H9 (cell line): ENCODE data around the gene PNRC1. TPM values are rescaled to one million over a fixed set of nuclear protein-coding genes. Genes with fewer than 3 reads are reported as not detected.

Experiments used
- DNase-seq: peaks from one replicate; pipeline ENCODE4 v3.0.0-alpha.2; 2017
- H2AFZ ChIP-seq: one replicate; pipeline ENCODE4 v1.6.1; 2013; ENCODE audit warnings: mild to moderate bottlenecking, low read length, control low read depth, moderate library complexity
- H2AK5ac ChIP-seq: 2 replicates; pipeline ENCODE4 v1.6.1; 2013; ENCODE audit warnings: low read length, control low read depth, mixed read lengths; ENCODE audit not compliant: insufficient read length
- H2BK120ac ChIP-seq: one replicate; pipeline ENCODE4 v1.6.1; 2013; ENCODE audit warnings: low read depth, mild to moderate bottlenecking, low read length, control low read depth, inconsistent platforms; ENCODE audit not compliant: poor library complexity, severe bottlenecking
- H2BK12ac ChIP-seq: 2 replicates; pipeline ENCODE4 v1.6.1; 2013; ENCODE audit warnings: low read length, control low read depth, mixed read lengths, low read depth; ENCODE audit not compliant: insufficient read length
- H2BK15ac ChIP-seq: 2 replicates; pipeline ENCODE4 v1.6.1; 2013; ENCODE audit warnings: low read depth, low read length, control low read depth
- H2BK20ac ChIP-seq: one replicate; pipeline ENCODE4 v1.6.1; 2013; ENCODE audit warnings: low read depth, mild to moderate bottlenecking, low read length, control low read depth, inconsistent platforms; ENCODE audit not compliant: poor library complexity, severe bottlenecking
- H2BK5ac ChIP-seq: 2 replicates; pipeline ENCODE4 v1.6.1; 2013; ENCODE audit warnings: low read length, control low read depth, mixed read lengths; ENCODE audit not compliant: insufficient read length
- H3K14ac ChIP-seq: 2 replicates; pipeline ENCODE4 v1.6.1; 2013; ENCODE audit warnings: low read length, control low read depth; ENCODE audit not compliant: insufficient read depth
- H3K18ac ChIP-seq: 2 replicates; pipeline ENCODE4 v1.6.1; 2013; ENCODE audit warnings: low read depth, mild to moderate bottlenecking, mixed read lengths, low read length, control low read depth; ENCODE audit not compliant: insufficient read length
- H3K23ac ChIP-seq: 2 replicates; pipeline ENCODE4 v1.6.1; 2013; ENCODE audit warnings: low read length, control low read depth, mixed read lengths, low read depth; ENCODE audit not compliant: insufficient read length
- H3K23me2 ChIP-seq: 2 replicates; pipeline ENCODE4 v1.6.1; 2013; ENCODE audit warnings: low read depth, mild to moderate bottlenecking, mixed read lengths, low read length, control low read depth; ENCODE audit not compliant: insufficient read length, poor library complexity, severe bottlenecking
- H3K27ac ChIP-seq: 2 replicates; pipeline ENCODE4 v1.5.1; 2013; ENCODE audit warnings: low read length, control low read depth, mixed read lengths, low read depth; ENCODE audit not compliant: insufficient read length
- H3K27me3 ChIP-seq: 2 replicates; pipeline ENCODE4 v1.6.1; 2013; ENCODE audit warnings: low read length, control low read depth, inconsistent platforms; ENCODE audit not compliant: insufficient read depth
- H3K4ac ChIP-seq: 2 replicates; pipeline ENCODE4 v1.6.1; 2013; ENCODE audit warnings: low read depth, mild to moderate bottlenecking, control low read depth, inconsistent platforms, low read length, moderate library complexity
- H3K4me1 ChIP-seq: 2 replicates; pipeline ENCODE4 v1.6.1; 2013; ENCODE audit warnings: low read length, control low read depth, inconsistent platforms; ENCODE audit not compliant: insufficient read depth
- H3K4me2 ChIP-seq: 2 replicates; pipeline ENCODE4 v1.6.1; 2013; ENCODE audit warnings: low read length, control low read depth, mixed read lengths; ENCODE audit not compliant: insufficient read length, insufficient read depth
- H3K56ac ChIP-seq: 2 replicates; pipeline ENCODE4 v1.6.1; 2013; ENCODE audit warnings: low read depth, mild to moderate bottlenecking, mixed read lengths, low read length, control low read depth; ENCODE audit not compliant: insufficient read length
- H3K79me1 ChIP-seq: 2 replicates; pipeline ENCODE4 v1.6.1; 2013; ENCODE audit warnings: low read depth, mild to moderate bottlenecking, moderate library complexity, low read length, control low read depth, inconsistent platforms; ENCODE audit not compliant: insufficient read depth, poor library complexity, severe bottlenecking
- H3K79me2 ChIP-seq: 2 replicates; pipeline ENCODE4 v1.6.1; 2013; ENCODE audit warnings: low read length, control low read depth, inconsistent platforms; ENCODE audit not compliant: insufficient read depth
- H3K9ac ChIP-seq: 2 replicates; pipeline ENCODE4 v1.6.1; 2013; ENCODE audit warnings: low read length, control low read depth, mixed read lengths; ENCODE audit not compliant: insufficient read length; ENCODE audit errors: extremely low read depth
- H3K9me3 ChIP-seq: one replicate; pipeline ENCODE4 v1.6.1; 2013; ENCODE audit warnings: low read depth, low read length, inconsistent platforms; ENCODE audit not compliant: control insufficient read depth
- H3T11ph ChIP-seq: one replicate; pipeline ENCODE4 v1.6.1; 2013; ENCODE audit warnings: mild to moderate bottlenecking, low read length, control low read depth, inconsistent platforms
- H4K20me1 ChIP-seq: one replicate; pipeline ENCODE4 v1.6.1; 2013; ENCODE audit not compliant: control insufficient read depth, insufficient read length, insufficient read depth
- H4K5ac ChIP-seq: 2 replicates; pipeline ENCODE4 v1.6.1; 2013; ENCODE audit warnings: low read depth, mild to moderate bottlenecking, mixed read lengths, low read length, control low read depth; ENCODE audit not compliant: insufficient read length
- H4K8ac ChIP-seq: replicated peaks from 2 replicates; pipeline ENCODE4 v1.6.1; 2013; ENCODE audit warnings: low read length, control low read depth, mixed read lengths, low read depth; ENCODE audit not compliant: insufficient read length
- H4K91ac ChIP-seq: 2 replicates; pipeline ENCODE4 v1.6.1; 2013; ENCODE audit warnings: low read depth, mild to moderate bottlenecking, moderate library complexity, mixed read lengths, low read length, control low read depth; ENCODE audit not compliant: insufficient read length
- H3K27ac Mint-ChIP-seq, 3 experiments: 2 replicates in 2 of 3; 3 replicates in 1 of 3; pipeline ENCODE4 v1.8.0; 2020 to 2021; ENCODE audit warnings: mixed read lengths in 3 of 3, mild to moderate bottlenecking in 1 of 3, moderate library complexity in 1 of 3
- H3K27me3 Mint-ChIP-seq: 2 replicates; pipeline ENCODE4 v1.8.0; 2021; ENCODE audit warnings: low read depth, mild to moderate bottlenecking, moderate library complexity, mixed read lengths
- H3K36me3 Mint-ChIP-seq, 3 experiments: 2 replicates in 2 of 3; 3 replicates in 1 of 3; pipeline ENCODE4 v1.8.0; 2020 to 2021; ENCODE audit warnings: low read depth in 3 of 3, mixed read lengths in 3 of 3; ENCODE audit not compliant: insufficient read depth in 1 of 3
- H3K4me1 Mint-ChIP-seq, 2 experiments: 2 replicates each; pipeline ENCODE4 v1.8.0; 2020; ENCODE audit warnings: mixed read lengths in 2 of 2
- H3K4me3 Mint-ChIP-seq, 2 experiments: 2 replicates in 1 of 2; 3 replicates in 1 of 2; pipeline ENCODE4 v1.8.0; 2020 to 2021; ENCODE audit warnings: mild to moderate bottlenecking in 2 of 2, mixed read lengths in 2 of 2, moderate library complexity in 1 of 2
- H3K9me3 Mint-ChIP-seq, 2 experiments: 2 replicates in 1 of 2; 3 replicates in 1 of 2; pipeline ENCODE4 v1.8.0; 2020; ENCODE audit warnings: mild to moderate bottlenecking in 2 of 2, mixed read lengths in 2 of 2, moderate library complexity in 1 of 2
- CTCF ChIP-seq: fragments of 200-600 bp; sonication (generic); conservative IDR thresholded peaks from 3 replicates; pipeline ENCODE4 v1.8.0; 2021; ENCODE audit warnings: antibody characterized with exemption, mild to moderate bottlenecking
- WGBS: extraction: QIAGEN DNeasy Blood & Tissue Kit; methylation state at CpG from one replicate; pipeline ENCODE4 v1.1.7; 2013; ENCODE audit warnings: missing lambda C conversion rate, low lambda C conversion rate, mixed read lengths; ENCODE audit not compliant: insufficient read length; ENCODE audit errors: extremely low coverage; 5-methylcytosine and 5-hydroxymethylcytosine counted together
- total RNA-seq: library from RNA; stranded (reverse); gene quantifications from 2 replicates; pipeline ENCODE4 v1.2.1, GENCODE V29; 2021

Gene PNRC1
- total RNA-seq, 1 experiment from 2014 or later = 57.4 TPM

GRCh38 chr6:89073014-89073620, 7.4 kb upstream of the PNRC1 start:
- Mint-ChIP-seq H3K4me3 (no peak overlapping the region), H3K36me3 (no peaks in the 10 kb centered on the region; a peak in 1 of 7 replicates), H3K27ac (no peak overlapping the region), H3K9me3 (no peaks in the 10 kb centered on the region), H3K27me3 (peaks cover 3% of the 10 kb centered on the region), H3K4me1 (no peaks in the 10 kb centered on the region)
- Histone ChIP-seq H3K9ac (no peak overlapping the region), H2BK120ac (no peak overlapping the region), H3K4me1 (no peaks in the 10 kb centered on the region), H2BK12ac (no peak overlapping the region), H3K18ac (no peak overlapping the region), H3K4ac (no peak overlapping the region), H3K23ac (no peak overlapping the region), H3K79me2 (peaks cover 2% of the 10 kb centered on the region; the same call in 1 of the 2 replicates), H2BK20ac (no peak overlapping the region), H4K8ac (no peak overlapping the region), H4K20me1 (no peaks in the 10 kb centered on the region), H3K14ac (no peak overlapping the region), H3K27me3 (no peaks in the 10 kb centered on the region), H3K79me1 (no peaks in the 10 kb centered on the region), H3K4me2 (no peak overlapping the region), H3T11ph (no peak overlapping the region), H4K5ac (no peak overlapping the region), H2AK5ac (no peak overlapping the region), H3K56ac (no peak overlapping the region), H2BK15ac (no peak overlapping the region), H3K9me3 (no peaks in the 10 kb centered on the region), H4K91ac (no peak overlapping the region), H2AFZ (no peak overlapping the region), H3K27ac (no peak overlapping the region), H2BK5ac (no peak overlapping the region), H3K23me2 (no peaks in the 10 kb centered on the region)
- no peak for TF ChIP-seq CTCF
- whole genome bisulfite sequencing = no CpG with 5 or more reads among the region's 4 CpGs
- DNase-seq = no peak
